Measurements from ENCODE around the gene NCOA3.

NCOA3 gene

GRCh38 chr20:47648943-47649342 is 147.3 kb downstream of the NCOA3 start:
- DNase-seq: no peak

- no peak for DNase-seq
Measured at GRCh38 chr20:47652301-47652700, 150.6 kb downstream of the NCOA3 start.

- no peak for DNase-seq
Measured at GRCh38 chr20:47652794-47653193, 151.1 kb downstream of the NCOA3 start.

- no peak for DNase-seq
Measured at GRCh38 chr20:47653869-47654268, 152.2 kb downstream of the NCOA3 start.

- DNase-seq: no peak
Measured at GRCh38 chr20:47654370-47654769, 152.7 kb downstream of the NCOA3 start.

GRCh38 chr20:47655635-47656034 is 153.9 kb downstream of the NCOA3 start:
- DNase-seq: no peak

GRCh38 chr20:47656318-47656717 is 154.6 kb downstream of the NCOA3 start:
- no peak for DNase-seq

- no peak for DNase-seq
Measured at GRCh38 chr20:47659904-47660601, 158.4 kb downstream of the NCOA3 start.

GRCh38 chr20:47660602-47660905 is 158.9 kb downstream of the NCOA3 start:
- DNase-seq: no peak

GRCh38 chr20:47660983-47661700 is 159.5 kb downstream of the NCOA3 start:
- DNase-seq: no peak

GRCh38 chr20:47661714-47662113 is 160.0 kb downstream of the NCOA3 start:
- no peak for DNase-seq

- no peak for DNase-seq
Measured at GRCh38 chr20:47662483-47663353, 161.0 kb downstream of the NCOA3 start.

- DNase-seq: peak; percentile 69 to 74
Measured at GRCh38 chr20:47663354-47664067, 161.8 kb downstream of the NCOA3 start.

GRCh38 chr20:47664068-47664437 is 162.4 kb downstream of the NCOA3 start:
- no peak for DNase-seq

- DNase-seq: no peak
Measured at GRCh38 chr20:47664744-47665143, 163.1 kb downstream of the NCOA3 start.

- DNase-seq: no peak
Measured at GRCh38 chr20:47665221-47665991, 163.7 kb downstream of the NCOA3 start.

GRCh38 chr20:47666304-47666703 is 164.6 kb downstream of the NCOA3 start:
- no peak for DNase-seq

- no peak for DNase-seq
Measured at GRCh38 chr20:47667086-47667485, 165.4 kb downstream of the NCOA3 start.

- DNase-seq: no peak
Measured at GRCh38 chr20:47667531-47668312, 166.0 kb downstream of the NCOA3 start.

- no peak for DNase-seq
Measured at GRCh38 chr20:47668313-47669151, 166.8 kb downstream of the NCOA3 start.

GRCh38 chr20:47669152-47669425 is 167.4 kb downstream of the NCOA3 start:
- DNase-seq: no peak

Measured in stimulated activated CD4-positive, alpha-beta T cell treated with anti-CD3 and anti-CD28 coated beads, Interleukin-2, amount 100 ng/mL, for 48 hours (primary cell).